ENCODE measurements around the gene ARID3A. TPM values are rescaled to one million over a fixed set of nuclear protein-coding genes. Genes with fewer than 3 reads are reported as not detected.
A peak's percentile ranks its signal among the peaks of the same experiment; 100 is the strongest.

ARID3A gene
- polyA plus RNA-seq, 10 donors, result 6.9 to 13.1 (median 10.4) TPM

GRCh38 chr19:960601-960938 is 34.7 kb downstream of the ARID3A start:
- no peak for DNase-seq

DNA sequence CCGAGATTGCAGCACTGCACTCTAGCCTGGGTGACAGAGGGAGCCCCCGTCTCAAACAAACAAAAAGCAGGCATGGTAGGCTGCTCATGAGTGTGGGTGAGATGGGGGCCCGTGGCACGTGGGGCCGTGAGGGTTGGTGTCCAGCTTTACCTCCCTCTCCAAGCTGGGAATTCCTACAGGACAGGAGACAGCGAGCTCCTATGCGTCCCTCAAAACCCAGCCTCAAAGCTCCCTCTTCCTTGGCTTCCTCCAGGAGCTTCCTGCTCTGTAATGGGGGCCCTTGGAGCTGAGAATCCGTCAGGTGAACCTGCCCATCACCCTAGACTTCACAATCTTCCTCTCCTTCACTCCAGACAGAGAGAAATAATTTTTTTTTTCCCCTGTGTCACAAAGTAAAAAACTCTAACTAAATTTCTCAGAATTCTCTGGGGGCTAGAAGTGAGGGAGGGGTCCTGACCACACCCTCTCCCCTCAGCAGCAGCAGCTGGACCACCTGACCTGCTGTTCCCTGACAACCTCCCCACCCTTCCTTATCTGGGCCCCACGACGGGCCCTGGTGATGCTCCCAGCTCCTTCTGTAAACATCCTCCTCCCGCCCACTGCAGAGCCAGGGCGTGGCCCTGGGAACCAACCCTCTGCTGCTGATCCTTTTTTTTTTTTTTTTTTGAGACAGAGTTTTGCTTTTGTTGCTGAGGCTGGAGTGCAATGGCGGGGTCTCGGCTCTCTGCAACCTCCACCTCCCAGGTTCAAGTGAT is 36.2 kb downstream of the ARID3A start:
- DNase-seq, result no peak

- no peak for DNase-seq
Observed at GRCh38 chr19:962683-963400, 37.0 kb downstream of the ARID3A start.

GRCh38 chr19:963486-963951 is 37.7 kb downstream of the ARID3A start:
- DNase-seq, result no peak

DNA sequence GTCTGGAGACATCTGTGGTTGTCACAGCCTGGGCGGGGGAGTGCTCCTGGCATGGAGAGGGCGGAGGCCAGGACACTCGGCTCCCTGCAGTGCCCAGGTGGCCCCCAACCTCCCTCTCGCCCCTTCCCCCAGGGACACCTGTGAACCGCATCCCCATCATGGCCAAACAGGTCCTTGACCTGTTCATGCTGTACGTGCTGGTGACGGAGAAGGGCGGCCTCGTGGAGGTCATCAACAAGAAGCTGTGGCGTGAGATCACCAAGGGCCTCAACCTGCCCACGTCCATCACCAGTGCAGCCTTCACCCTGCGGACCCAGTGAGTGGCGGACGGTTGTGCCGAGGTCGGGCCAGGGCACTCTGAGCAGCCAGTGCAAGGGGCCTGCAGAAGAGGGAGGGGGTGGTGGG is 38.3 kb downstream of the ARID3A start:
- DNase-seq, result no peak

DNA sequence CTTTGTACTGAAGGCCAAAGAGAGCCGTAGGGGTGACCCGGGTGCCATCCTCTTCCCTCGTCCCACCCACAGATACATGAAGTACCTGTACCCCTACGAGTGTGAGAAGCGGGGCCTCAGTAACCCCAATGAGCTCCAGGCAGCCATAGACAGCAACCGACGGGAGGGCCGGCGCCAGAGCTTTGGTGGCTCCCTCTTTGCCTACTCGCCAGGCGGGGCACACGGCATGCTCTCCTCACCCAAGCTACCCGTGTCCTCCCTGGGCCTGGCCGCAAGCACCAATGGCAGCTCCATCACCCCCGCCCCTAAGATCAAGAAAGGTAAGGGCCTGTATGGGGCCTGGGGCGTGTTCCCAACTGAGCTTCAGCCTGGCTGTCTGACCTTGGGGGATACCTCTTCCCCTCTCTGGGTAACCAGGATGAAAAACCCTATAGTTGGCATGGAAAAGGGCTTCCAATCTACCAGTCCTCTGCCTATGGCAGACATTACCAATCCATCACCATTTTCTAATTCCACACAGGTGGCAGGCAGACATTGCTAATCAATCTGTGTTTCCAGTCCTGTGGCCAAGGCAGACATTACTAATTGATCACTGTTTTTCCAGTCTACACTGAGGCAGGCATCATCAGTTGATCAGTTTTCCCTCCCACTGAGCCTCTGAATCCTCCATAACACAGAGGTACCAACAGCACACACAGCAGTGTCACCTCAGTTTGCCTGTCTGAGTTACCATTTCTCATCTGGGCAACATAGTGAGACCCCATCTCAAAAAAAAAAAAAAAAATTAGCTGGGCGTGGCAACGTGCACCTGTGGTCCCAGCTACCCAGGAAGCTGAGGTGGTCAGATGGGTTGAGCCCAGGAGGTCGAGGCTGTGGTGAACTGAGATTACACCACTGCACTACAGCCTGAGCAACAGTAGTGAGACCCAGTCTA is 39.2 kb downstream of the ARID3A start:
- no peak for DNase-seq

DNA sequence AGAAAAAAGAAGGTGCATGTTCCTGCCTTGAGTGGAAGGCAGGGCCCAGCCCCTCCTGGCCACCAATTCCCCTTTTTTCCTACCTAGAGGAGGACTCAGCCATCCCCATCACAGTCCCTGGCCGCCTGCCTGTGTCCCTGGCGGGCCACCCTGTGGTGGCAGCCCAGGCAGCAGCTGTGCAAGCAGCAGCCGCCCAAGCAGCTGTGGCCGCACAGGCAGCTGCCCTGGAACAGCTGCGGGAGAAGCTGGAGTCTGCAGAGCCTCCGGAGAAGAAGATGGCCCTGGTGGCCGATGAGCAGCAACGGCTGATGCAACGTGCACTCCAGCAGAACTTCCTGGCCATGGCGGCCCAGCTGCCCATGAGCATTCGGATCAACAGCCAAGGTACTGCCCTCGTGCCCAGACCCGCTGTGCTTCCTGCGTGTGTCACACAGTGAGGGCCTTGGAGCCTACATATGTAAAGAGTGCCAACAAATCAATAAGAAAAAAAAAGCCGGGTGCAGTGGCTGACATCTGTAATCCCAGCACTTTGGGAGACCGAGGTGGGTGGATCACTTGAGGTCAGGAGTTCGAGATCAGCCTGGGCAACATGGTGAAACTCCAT is 40.8 kb downstream of the ARID3A start:
- DNase-seq, result no peak

- no peak for DNase-seq
Observed at GRCh38 chr19:970695-971094, 44.9 kb downstream of the ARID3A start.

DNA sequence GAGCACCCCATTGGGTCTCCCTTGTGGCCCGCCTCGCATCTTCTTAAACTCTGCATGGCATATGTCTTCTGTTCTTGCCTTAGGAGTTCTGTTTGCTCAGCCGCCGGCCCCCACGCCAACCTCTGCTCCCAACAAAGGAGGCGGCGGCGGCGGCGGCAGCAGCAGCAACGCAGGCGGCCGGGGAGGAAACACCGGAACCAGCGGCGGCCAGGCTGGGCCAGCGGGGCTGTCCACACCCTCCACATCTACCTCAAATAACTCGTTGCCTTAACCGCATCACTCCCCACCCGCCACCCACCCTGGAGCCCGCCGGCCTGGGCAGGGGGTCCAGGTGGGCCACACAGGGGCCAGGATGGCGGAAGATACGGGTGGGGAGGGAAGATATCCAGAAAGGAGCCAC is 46.0 kb downstream of the ARID3A start:
- DNase-seq, result no peak

DNA sequence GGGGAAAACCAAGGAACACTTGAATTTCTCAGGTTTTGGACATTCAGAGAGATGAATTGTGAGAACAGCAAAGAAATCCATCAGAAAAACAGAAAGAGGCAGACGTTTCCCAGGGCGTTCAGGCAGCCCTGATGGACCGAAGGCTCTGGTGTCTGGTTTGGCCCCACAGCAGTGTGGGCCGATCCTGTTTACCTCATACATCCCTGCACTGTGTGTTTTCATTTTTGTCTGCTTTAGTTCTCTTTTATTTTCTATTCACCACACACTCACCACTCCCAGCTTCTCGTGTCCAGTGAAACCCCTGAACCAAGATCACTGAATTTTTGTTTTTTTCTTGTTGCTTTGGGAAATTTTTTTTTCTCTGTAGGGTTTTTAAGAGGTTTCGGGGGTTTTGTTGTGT is 46.4 kb downstream of the ARID3A start:
- DNase-seq, result no peak

GRCh38 chr19:973726-974563 is 48.1 kb downstream of the ARID3A start:
- no peak for DNase-seq

- DNase-seq, result no peak
Observed at GRCh38 chr19:974564-975257, 48.9 kb downstream of the ARID3A start.

- DNase-seq, result no peak
Observed at GRCh38 chr19:976476-976875, 50.6 kb downstream of the ARID3A start.

DNA sequence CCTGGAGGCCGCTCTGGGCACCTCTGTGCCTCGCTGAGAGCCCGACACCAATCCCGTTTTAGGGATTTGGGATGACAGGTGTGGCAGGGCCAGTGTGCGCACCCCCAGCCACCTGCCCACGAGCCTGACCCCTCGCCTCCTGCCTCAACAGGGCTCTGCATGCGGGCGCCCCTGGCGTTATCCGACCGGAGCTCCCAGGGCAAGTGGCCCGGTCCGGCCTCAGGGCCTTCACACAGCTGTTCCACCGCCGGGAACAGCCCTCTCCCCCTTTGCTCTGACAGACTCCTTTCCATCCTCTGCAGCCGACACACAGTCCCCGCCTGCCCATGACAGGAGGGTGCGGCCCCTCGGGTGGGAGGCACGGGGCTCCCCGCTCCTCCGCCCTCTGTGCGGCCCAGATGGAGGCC is 51.2 kb downstream of the ARID3A start:
- no peak for DNase-seq

- DNase-seq, result no peak
Observed at GRCh38 chr19:979318-979741, 53.5 kb downstream of the ARID3A start.

- DNase-seq, result no peak
Observed at GRCh38 chr19:980133-980998, 54.5 kb downstream of the ARID3A start.

- DNase-seq, result peak; percentile 51 to 89 (median 68)
Observed at GRCh38 chr19:982567-983170, 56.8 kb downstream of the ARID3A start.

- peak; percentile 91 to 97 (median 95) for DNase-seq
Observed at GRCh38 chr19:984165-984967, 58.5 kb downstream of the ARID3A start, which contains the start of gene WDR18. TSS of gene WDR18 (plus strand) at chr19:984345. CDS start at chr19:984354, 9 bp downstream.

Data from muscle of back (tissue), 11 donors.